OCI-LY1 (cell line): Measurements from ENCODE around the gene AP1G2.

Experiments
- H2AFZ ChIP-seq: fragments of 200-600 bp; sonication (generic), shearing (Covaris generic); 2 replicates; pipeline ENCODE4 v1.6.0; 2014; ENCODE audit warnings: antibody characterized with exemption, mild to moderate bottlenecking, low read length
- H3F3A ChIP-seq: fragments of 200-600 bp; sonication (generic), shearing (Covaris generic); 2 replicates; pipeline ENCODE4 v1.6.0; 2014; ENCODE audit warnings: mild to moderate bottlenecking, antibody characterized with exemption, low read length, moderate library complexity; ENCODE audit not compliant: insufficient read depth
- H3K27ac ChIP-seq: fragments of 200-600 bp; sonication (generic); 2 replicates; pipeline ENCODE4 v1.5.1; 2014; ENCODE audit warnings: low read length, mixed run types, mild to moderate bottlenecking, low read depth; ENCODE audit not compliant: poor library complexity, severe bottlenecking
- H3K27me3 ChIP-seq: fragments of 200-600 bp; sonication (generic); 2 replicates; pipeline ENCODE4 v1.6.0; 2014; ENCODE audit warnings: antibody characterized with exemption, mild to moderate bottlenecking, low read length, moderate library complexity; ENCODE audit not compliant: insufficient read depth
- H3K36me3 ChIP-seq: fragments of 200-600 bp; sonication (generic); 2 replicates; pipeline ENCODE4 v1.6.1; 2014; ENCODE audit warnings: mild to moderate bottlenecking, antibody characterized with exemption, low read length, moderate library complexity, mixed read lengths; ENCODE audit not compliant: insufficient read depth
- H3K4me1 ChIP-seq: fragments of 200-600 bp; sonication (generic); 2 replicates; pipeline ENCODE4 v1.5.1; 2014; ENCODE audit warnings: mild to moderate bottlenecking, low read length, moderate library complexity; ENCODE audit not compliant: insufficient read depth, severe bottlenecking
- H3K4me2 ChIP-seq: fragments of 200-600 bp; sonication (generic), shearing (Covaris generic); 2 replicates; pipeline ENCODE4 v1.6.1; 2014; ENCODE audit warnings: low read length
- H3K4me3 ChIP-seq: fragments of 200-600 bp; sonication (generic); 2 replicates; pipeline ENCODE4 v1.5.1; 2014; ENCODE audit warnings: low read length, low read depth, mild to moderate bottlenecking, mixed read lengths; ENCODE audit not compliant: poor library complexity, severe bottlenecking
- H3K79me2 ChIP-seq: fragments of 200-600 bp; shearing (Covaris generic); 2 replicates; pipeline ENCODE4 v1.6.1; 2016; ENCODE audit warnings: mixed run types, low read length, mixed read lengths; ENCODE audit not compliant: insufficient read depth
- H3K9ac ChIP-seq: fragments of 200-600 bp; sonication (generic), shearing (Covaris generic); 2 replicates; pipeline ENCODE4 v1.6.1; 2014; ENCODE audit warnings: mild to moderate bottlenecking, low read length, mixed read lengths
- H3K9me2 ChIP-seq: fragments of 200-600 bp; sonication (generic), shearing (Covaris generic); 2 replicates; pipeline ENCODE4 v1.6.1; 2014; ENCODE audit warnings: low read depth, mild to moderate bottlenecking, low read length, mixed read lengths
- H3K9me3 ChIP-seq: fragments of 200-600 bp; shearing (Covaris generic); 2 replicates; pipeline ENCODE4 v1.6.1; 2014; ENCODE audit warnings: low read length, mixed read lengths
- H4K20me1 ChIP-seq: fragments of 200-600 bp; sonication (generic), shearing (Covaris generic); 2 replicates; pipeline ENCODE4 v1.6.0; 2016; ENCODE audit warnings: mild to moderate bottlenecking, low read length; ENCODE audit not compliant: insufficient read depth
- EZH2 ChIP-seq: fragments of 200-600 bp; sonication (generic), shearing (Covaris generic); IDR thresholded peaks from 2 replicates; pipeline ENCODE4 v1.8.0; 2017; ENCODE audit warnings: borderline replicate concordance, mixed run types, mild to moderate bottlenecking, antibody characterized with exemption, low read length, moderate library complexity, mixed read lengths
- TF ChIP-seq, protein P1 (sequence below): fragments of 200-600 bp; sonication (generic), shearing (Covaris generic); IDR thresholded peaks from 2 replicates; pipeline ENCODE4 v1.5.1; 2017; ENCODE audit warnings: mild to moderate bottlenecking, antibody characterized with exemption, low read length, moderate library complexity, mixed read lengths

The AP1G2 gene

DNA sequence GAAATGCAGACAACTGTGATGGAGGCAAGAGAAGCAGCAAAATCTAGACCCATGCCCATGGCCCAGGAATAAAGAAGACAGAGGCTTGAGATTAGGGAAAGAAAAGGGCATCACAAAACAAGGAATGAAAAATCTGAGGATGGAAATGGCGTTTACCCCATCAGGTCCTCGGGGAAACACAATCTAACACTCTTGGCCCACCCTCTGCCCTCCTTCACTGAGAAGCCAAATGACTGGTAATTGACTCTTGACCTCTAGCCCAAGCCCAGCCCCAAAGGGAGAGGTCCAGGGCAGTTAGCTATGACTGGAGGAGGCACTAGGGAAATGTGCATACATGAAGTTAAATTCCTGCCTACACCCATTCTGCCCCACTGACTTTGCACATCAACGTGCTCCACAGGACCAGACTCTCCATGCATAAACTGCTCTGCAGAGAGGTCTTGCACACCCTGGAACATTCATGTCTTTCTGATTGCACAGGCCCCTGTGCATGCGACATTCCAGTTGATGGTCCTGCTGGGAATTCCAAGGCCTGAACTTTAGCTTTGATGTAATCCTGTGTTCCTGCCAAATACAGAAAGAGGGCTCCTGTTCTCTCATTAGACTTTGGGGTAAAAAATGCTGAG, 21.7 kb downstream of the AP1G2 start:
- Histone ChIP-seq H3K79me2 (no peaks in the 10 kb centered on the region), H3F3A (no peaks in the 10 kb centered on the region), H3K9me3 (no peaks in the 10 kb centered on the region), H3K27me3 (no peaks in the 10 kb centered on the region; the same call in 1 of the 2 replicates), H3K9me2 (no peaks in the 10 kb centered on the region), H3K9ac (no peak overlapping the region), H3K4me1 (peaks cover 10% of the 10 kb centered on the region), H3K4me3 (no peak overlapping the region), H3K27ac (no peak overlapping the region), H3K36me3 (no peaks in the 10 kb centered on the region), H3K4me2 (no peak overlapping the region), H2AFZ (no peak overlapping the region), H4K20me1 (no peaks in the 10 kb centered on the region)
- TF ChIP-seq, protein P1, sequence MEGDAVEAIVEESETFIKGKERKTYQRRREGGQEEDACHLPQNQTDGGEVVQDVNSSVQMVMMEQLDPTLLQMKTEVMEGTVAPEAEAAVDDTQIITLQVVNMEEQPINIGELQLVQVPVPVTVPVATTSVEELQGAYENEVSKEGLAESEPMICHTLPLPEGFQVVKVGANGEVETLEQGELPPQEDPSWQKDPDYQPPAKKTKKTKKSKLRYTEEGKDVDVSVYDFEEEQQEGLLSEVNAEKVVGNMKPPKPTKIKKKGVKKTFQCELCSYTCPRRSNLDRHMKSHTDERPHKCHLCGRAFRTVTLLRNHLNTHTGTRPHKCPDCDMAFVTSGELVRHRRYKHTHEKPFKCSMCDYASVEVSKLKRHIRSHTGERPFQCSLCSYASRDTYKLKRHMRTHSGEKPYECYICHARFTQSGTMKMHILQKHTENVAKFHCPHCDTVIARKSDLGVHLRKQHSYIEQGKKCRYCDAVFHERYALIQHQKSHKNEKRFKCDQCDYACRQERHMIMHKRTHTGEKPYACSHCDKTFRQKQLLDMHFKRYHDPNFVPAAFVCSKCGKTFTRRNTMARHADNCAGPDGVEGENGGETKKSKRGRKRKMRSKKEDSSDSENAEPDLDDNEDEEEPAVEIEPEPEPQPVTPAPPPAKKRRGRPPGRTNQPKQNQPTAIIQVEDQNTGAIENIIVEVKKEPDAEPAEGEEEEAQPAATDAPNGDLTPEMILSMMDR: no peak
- TF ChIP-seq EZH2: no peak

DNA sequence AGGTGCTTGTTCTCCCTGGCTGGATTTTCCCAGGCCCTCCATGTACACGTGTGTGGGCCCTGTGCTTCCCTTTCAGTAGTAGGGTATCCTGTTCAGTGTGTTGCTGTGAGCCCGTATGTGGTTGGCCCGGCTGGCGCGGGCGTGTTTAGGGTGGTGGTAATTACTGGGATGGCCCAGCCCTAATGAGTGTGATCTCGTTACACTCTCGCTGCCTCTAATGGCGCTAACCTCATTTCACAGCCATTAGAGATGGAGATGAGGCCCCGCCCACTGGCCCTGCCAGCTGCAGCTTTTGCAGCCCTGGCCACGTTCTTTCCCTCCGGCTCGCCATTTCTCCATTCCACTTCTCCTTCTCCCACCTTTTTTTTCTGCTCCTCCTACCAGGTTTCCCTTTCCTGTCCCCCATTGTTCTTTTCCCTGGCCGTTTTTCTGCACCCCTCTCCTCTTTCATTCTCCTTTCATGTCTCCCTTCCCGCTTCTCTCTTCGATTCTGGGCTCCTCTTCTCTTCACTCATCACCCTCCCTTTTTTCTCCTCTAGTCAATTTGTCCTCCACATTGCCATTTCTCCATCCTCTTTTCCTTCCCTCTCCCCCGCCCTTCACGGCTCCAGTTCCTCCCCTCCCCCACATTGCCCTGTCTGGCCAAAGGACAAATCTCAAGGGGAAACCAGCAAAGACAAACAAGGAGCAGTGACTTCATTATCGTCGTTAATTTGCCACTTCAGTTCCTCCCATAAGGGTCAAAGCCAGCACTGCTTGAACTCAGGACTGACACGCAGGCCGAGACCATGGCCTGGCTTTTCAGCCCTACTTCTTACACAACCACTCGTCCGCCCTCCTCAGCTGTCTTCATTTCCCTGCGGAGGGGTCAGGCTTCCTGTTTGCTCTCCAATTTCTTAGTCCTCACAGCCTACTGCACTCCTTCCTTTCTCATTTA, 22.8 kb downstream of the AP1G2 start:
- Histone ChIP-seq H3K27me3 (no peaks in the 10 kb centered on the region), H3K36me3 (no peaks in the 10 kb centered on the region), H3K4me1 (peaks cover 6% of the 10 kb centered on the region), H3K9me3 (no peaks in the 10 kb centered on the region), H3K27ac (no peak overlapping the region), H3K9me2 (no peaks in the 10 kb centered on the region), H3K9ac (no peak overlapping the region), H3K4me2 (no peak overlapping the region), H2AFZ (no peak overlapping the region), H4K20me1 (no peaks in the 10 kb centered on the region), H3K79me2 (no peaks in the 10 kb centered on the region), H3K4me3 (no peak overlapping the region), H3F3A (no peaks in the 10 kb centered on the region)
- TF ChIP-seq EZH2: no peak
- TF ChIP-seq, protein P1: no peak

DNA sequence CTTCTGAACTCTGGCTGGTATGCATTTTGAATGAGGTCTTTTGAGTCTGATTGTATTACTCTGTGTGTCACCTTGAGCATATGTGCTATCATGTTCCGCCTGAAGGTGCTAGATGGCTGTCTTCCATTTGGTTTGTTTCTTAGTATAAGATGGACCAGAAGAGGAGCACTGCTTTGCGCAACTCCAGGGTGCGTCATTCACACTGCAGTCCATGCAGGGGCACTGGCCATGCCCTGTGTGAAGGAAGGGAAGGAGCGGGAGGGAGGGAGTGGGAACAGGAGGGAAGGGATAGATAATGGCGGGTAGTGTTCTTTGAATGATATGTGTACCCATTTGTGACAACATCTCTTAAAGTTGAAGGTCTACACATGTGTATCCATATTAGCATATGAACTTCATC, 24.2 kb downstream of the AP1G2 start:
- H3K27ac ChIP-seq: no peak overlapping the region
- no peaks in the 10 kb centered on the region for H3F3A ChIP-seq
- no peak for TF ChIP-seq EZH2
- TF ChIP-seq, protein P1: no peak
- H4K20me1 ChIP-seq: no peaks in the 10 kb centered on the region
- no peak overlapping the region for H3K4me2 ChIP-seq
- H2AFZ ChIP-seq: no peak overlapping the region
- no peaks in the 10 kb centered on the region for H3K36me3 ChIP-seq
- H3K27me3 ChIP-seq: no peaks in the 10 kb centered on the region
- no peaks in the 10 kb centered on the region for H3K9me2 ChIP-seq
- H3K9me3 ChIP-seq: no peaks in the 10 kb centered on the region
- no peak overlapping the region for H3K9ac ChIP-seq
- H3K4me3 ChIP-seq: no peak overlapping the region
- peaks cover 6% of the 10 kb centered on the region for H3K4me1 ChIP-seq
- no peaks in the 10 kb centered on the region for H3K79me2 ChIP-seq
